Transverse colon (tissue), 4 donors: Measurements from ENCODE around the gene KRT7. TPM values are rescaled to one million over a fixed set of nuclear protein-coding genes. Genes with fewer than 3 reads are reported as not detected.
"Not testable (repeated sequence)": the region's sequence is repeated elsewhere in the genome, so short reads cannot be mapped to it uniquely, and the experiment has no call there.

Experiments used
- DNase-seq: peaks from one replicate; pipeline ENCODE4 v3.0.0-alpha.2; 2019
- H3K27ac ChIP-seq, 4 donors: fragments of 200-600 bp; sonication (generic); 2 replicates each; pipeline ENCODE4 v1.5.1; 2016 to 2018; ENCODE audit warnings: inconsistent platforms in 4 of 4
- H3K27me3 ChIP-seq: fragments of 200-600 bp; sonication (generic); 2 replicates; pipeline ENCODE4 v1.5.1; 2017; ENCODE audit warnings: inconsistent platforms
- H3K36me3 ChIP-seq, 4 donors: fragments of 200-600 bp; sonication (generic); 2 replicates each; pipeline ENCODE4 v1.5.1; 2017 to 2019; ENCODE audit warnings: inconsistent platforms in 4 of 4
- H3K4me1 ChIP-seq, 4 donors: fragments of 200-600 bp; sonication (generic); 2 replicates each; pipeline ENCODE4 v1.5.1; 2017 to 2020; ENCODE audit warnings: inconsistent platforms in 4 of 4
- H3K4me3 ChIP-seq, 4 donors: fragments of 200-600 bp; sonication (generic); 1 replicate in 1 of 4; 2 replicates in 3 of 4; pipeline versions ENCODE4 v1.5.1 to v1.6.1; 2017 to 2019; ENCODE audit warnings: inconsistent platforms in 4 of 4
- H3K9me3 ChIP-seq, 2 donors: fragments of 200-600 bp; sonication (generic); 2 replicates each; pipeline ENCODE4 v1.5.1; 2017 to 2019; ENCODE audit warnings: inconsistent platforms in 2 of 2
- CTCF ChIP-seq, 5 experiments: fragments of 200-600 bp in 3 of 5; fragments of 450-650 bp in 2 of 5; sonication (generic) in 3 of 5; IDR thresholded peaks; 1 replicate in 2 of 5; 2 replicates in 3 of 5; pipeline ENCODE4 v1.5.1; 2016 to 2017; ENCODE audit warnings: antibody characterized with exemption in 5 of 5, inconsistent platforms in 3 of 5, mild to moderate bottlenecking in 2 of 5, moderate library complexity in 1 of 5
- EP300 ChIP-seq: sonication (generic); formaldehyde crosslinking; IDR thresholded peaks from one replicate; pipeline ENCODE4 v1.6.1; 2017; ENCODE audit warnings: antibody characterized with exemption, low read depth
- POLR2A ChIP-seq: fragments of 450-650 bp; IDR thresholded peaks from one replicate; pipeline ENCODE4 v1.6.1; 2016; ENCODE audit warnings: antibody characterized with exemption, mild to moderate bottlenecking, moderate library complexity
- POLR2AphosphoS5 ChIP-seq, 3 donors: sonication (generic); formaldehyde crosslinking; IDR thresholded peaks; one replicate each; pipeline ENCODE4 v1.6.1; 2016; ENCODE audit warnings: antibody characterized with exemption in 3 of 3
- WGBS, 2 donors: methylation state at CpG; one replicate each; pipeline ENCODE4 v1.1.5; 2018; ENCODE audit warnings: low coverage in 1 of 2; 5-methylcytosine and 5-hydroxymethylcytosine counted together
- in situ Hi-C, 4 donors: fragments of 200-750 bp; cut with MboI; loops; one replicate each; pipeline versions ENCODE4 v1.15.0 to v1.15.1; 2017; ENCODE audit warnings: low sequenced_read_pairs in 3 of 4, low pct_ligation_motif_present in 1 of 4, low pct_unique_long_range_greater_than_20kb in 1 of 4
- intact Hi-C: fragments of 100-400 bp; cut with DNase I; formaldehyde crosslinking; loops from one replicate; pipeline ENCODE4 v1.15.1; 2023; ENCODE audit warnings: low total_unique reads
- total RNA-seq, 4 donors: library from RNA; depleted of rRNA; stranded (reverse); fragments of >200 nt; gene quantifications; one replicate each; pipeline ENCODE4 v1.1.0, GENCODE V29; 2016

The KRT7 gene
- total RNA-seq, 4 donors from 2014 or later = 0.75 to 1.6 (median 0.95) TPM; not detected in 1

DNA sequence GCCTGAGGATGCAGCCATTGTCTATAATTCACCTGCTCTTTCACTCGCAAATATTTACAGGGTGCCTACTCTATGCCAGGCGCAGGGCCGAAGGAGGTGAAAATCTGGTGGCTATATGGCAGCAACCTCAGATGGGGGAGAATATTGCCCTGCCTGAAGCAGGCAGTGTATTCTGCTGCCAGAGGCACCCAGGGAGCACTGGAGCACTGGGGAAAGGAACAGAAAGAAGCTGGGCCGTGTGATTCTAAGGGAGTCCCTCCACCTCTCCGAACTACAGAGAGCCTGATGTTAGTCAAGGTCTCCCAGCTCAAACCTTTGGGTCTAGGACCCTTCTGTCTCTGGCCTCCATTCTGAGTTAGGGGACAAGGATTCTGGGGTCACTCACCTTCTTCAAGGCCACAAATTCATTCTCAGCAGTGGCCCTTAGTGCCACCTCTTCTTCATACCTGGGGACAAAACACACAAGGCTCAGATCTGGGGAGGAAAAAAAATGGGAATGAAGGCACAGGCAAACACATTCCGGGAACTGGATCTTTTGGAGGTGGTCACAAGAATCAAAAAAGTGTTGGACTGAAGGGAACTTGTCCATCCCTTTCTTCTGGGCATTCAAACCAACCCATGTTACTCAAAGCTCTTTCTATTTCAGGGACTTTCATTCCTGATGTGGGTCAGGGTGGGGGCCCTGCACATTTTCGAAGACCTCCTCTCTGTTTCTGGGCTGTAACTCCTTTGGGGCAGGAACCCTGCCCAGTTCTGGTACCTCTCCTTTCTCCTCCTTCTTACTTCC, 22.1 kb downstream of the KRT7 start:
- Histone ChIP-seq H3K4me3 (no peak overlapping the region), H3K27ac (no peak overlapping the region), H3K9me3 (no peaks in the 10 kb centered on the region), H3K27me3 (peaks cover 54% of the 10 kb centered on the region), H3K4me1 (peaks cover 0 to 7% (median 6%) of the 10 kb centered on the region in 4 donors), H3K36me3 (no peaks in the 10 kb centered on the region)
- DNase-seq = no peak
- TF ChIP-seq CTCF (IDR thresholded peaks at IDR 0.05) (no peak), POLR2A (no peak), POLR2AphosphoS5 (IDR thresholded peaks at IDR 0.05) (no peak), EP300 (no peak)
- whole genome bisulfite sequencing, 2 donors = 67 to 85% methylated on average over 3 to 7 of the region's 7 CpGs
- intact Hi-C loops = no loop called here
- in situ Hi-C loops = no loop called here

GRCh38 chr12:52255926-52256583, 23.0 kb downstream of the KRT7 start:
- intact Hi-C loops = no loop called here
- H3K9me3 ChIP-seq = no peaks in the 10 kb centered on the region
- TF ChIP-seq EP300 = no peak
- no peak for TF ChIP-seq POLR2AphosphoS5 (IDR thresholded peaks at IDR 0.05)
- no peak for TF ChIP-seq POLR2A
- TF ChIP-seq CTCF (IDR thresholded peaks at IDR 0.05) = no peak
- peaks cover 0 to 7% (median 6%) of the 10 kb centered on the region in 4 donors for H3K4me1 ChIP-seq
- H3K27me3 ChIP-seq = peaks cover 54% of the 10 kb centered on the region
- H3K4me3 ChIP-seq = no peak overlapping the region
- H3K27ac ChIP-seq = no peak overlapping the region
- WGBS, 2 donors = 77 to 82% methylated on average over 5 to 9 of the region's 9 CpGs
- in situ Hi-C loops = no loop called here
- no peak for DNase-seq
- H3K36me3 ChIP-seq = no peaks in the 10 kb centered on the region

DNA sequence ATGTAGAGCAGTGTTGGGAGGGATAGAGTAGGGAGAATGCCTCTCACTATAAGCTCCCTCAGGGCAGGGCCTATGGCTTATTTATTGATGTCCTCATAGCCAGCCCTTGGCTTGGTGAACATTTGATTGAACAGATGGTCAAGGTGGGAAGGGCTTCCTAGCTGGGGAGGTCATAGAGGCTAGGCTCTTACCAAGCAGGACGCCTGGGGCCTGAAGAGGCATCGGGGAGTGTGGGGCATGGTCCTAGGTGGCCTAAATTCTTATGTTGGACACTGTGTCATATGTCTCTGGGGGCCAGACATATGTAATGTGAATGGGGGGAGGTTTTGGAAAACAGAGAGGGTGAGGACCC, 23.5 kb downstream of the KRT7 start:
- peaks cover 54% of the 10 kb centered on the region for H3K27me3 ChIP-seq
- peaks cover 0 to 7% (median 6%) of the 10 kb centered on the region in 4 donors for H3K4me1 ChIP-seq
- no peak for TF ChIP-seq EP300
- TF ChIP-seq CTCF (IDR thresholded peaks at IDR 0.05) = no peak
- no peak for TF ChIP-seq POLR2AphosphoS5 (IDR thresholded peaks at IDR 0.05)
- TF ChIP-seq POLR2A = no peak
- intact Hi-C loops (no loop called here), in situ Hi-C loops (no loop called here)
- no peak overlapping the region for H3K27ac ChIP-seq
- no peaks in the 10 kb centered on the region for H3K9me3 ChIP-seq
- no peak for DNase-seq
- no peak overlapping the region for H3K4me3 ChIP-seq
- no peaks in the 10 kb centered on the region for H3K36me3 ChIP-seq
- 33 to 79% methylated on average over 2 of the region's 2 CpGs for whole genome bisulfite sequencing, 2 donors

DNA sequence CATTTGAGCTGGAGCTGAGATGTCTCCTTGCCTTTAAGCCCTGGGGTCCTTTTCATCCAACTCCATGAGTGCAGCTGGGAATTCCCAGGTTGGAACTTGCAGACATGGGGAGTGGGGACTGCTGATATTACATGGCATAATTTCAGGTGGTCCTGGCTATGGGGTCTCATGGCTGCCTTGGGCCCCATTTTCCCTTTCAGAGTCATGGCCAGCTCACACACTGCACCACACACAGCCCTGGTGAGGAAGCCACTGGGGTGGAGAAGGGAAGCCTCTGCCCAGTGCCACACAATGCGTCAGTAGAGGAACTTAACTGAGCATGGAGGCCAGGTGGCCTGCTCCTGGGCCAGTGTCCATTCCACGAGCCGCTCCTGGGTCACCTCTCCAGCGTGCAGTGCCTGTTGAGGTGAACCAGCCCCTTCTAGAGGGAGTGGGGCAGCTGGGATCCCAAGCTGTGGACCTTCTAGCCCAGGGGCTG, 24.1 kb downstream of the KRT7 start:
- Histone ChIP-seq H3K36me3 (no peaks in the 10 kb centered on the region), H3K27ac (no peak overlapping the region), H3K4me1 (peaks cover 0 to 7% (median 6%) of the 10 kb centered on the region in 4 donors), H3K27me3 (peaks cover 54% of the 10 kb centered on the region), H3K4me3 (no peak overlapping the region), H3K9me3 (no peaks in the 10 kb centered on the region)
- in situ Hi-C loops = no loop called here
- DNase-seq = no peak
- intact Hi-C loops = no loop called here
- TF ChIP-seq POLR2A (no peak), CTCF (IDR thresholded peaks at IDR 0.05) (no peak), EP300 (no peak), POLR2AphosphoS5 (IDR thresholded peaks at IDR 0.05) (no peak)
- WGBS, 2 donors = 93% methylated on average over 4 of the region's 4 CpGs; no CpG with 5 or more reads in 1 of the 2 donors

- H3K4me3 ChIP-seq, H3K27ac ChIP-seq, H3K9me3 ChIP-seq, intact Hi-C loops, DNase-seq, H3K4me1 ChIP-seq, in situ Hi-C loops, H3K36me3 ChIP-seq: not testable (repeated sequence)
- peaks cover 54% of the 10 kb centered on the region for H3K27me3 ChIP-seq
- WGBS, 2 donors = 68 to 85% methylated on average over 4 to 13 of the region's 13 CpGs
These were observed 24.9 kb downstream of the KRT7 start for GRCh38 chr12:52257922-52258321.
